IPS DF 6.9 (cell line): ENCODE results near the gene ARHGEF9.
"Not testable (repeated sequence)": the region's sequence is repeated elsewhere in the genome, so short reads cannot be mapped to it uniquely, and the experiment has no call there.

ENCODE experiments used
- DNase-seq: peaks from one replicate; pipeline ENCODE4 v3.0.0-alpha.2; 2013; ENCODE audit warnings: low read depth, low spot score
- H3K27ac ChIP-seq: one replicate; pipeline ENCODE4 v1.5.1; 2013; ENCODE audit warnings: low read length, control low read depth
- H3K27me3 ChIP-seq: 2 replicates; pipeline ENCODE4 v1.6.1; 2013; ENCODE audit warnings: mild to moderate bottlenecking, low read length; ENCODE audit not compliant: control insufficient read depth, insufficient read depth
- H3K36me3 ChIP-seq: 2 replicates; pipeline ENCODE4 v1.6.1; 2013; ENCODE audit warnings: low read length; ENCODE audit not compliant: control insufficient read depth, insufficient read depth
- H3K4me1 ChIP-seq: 2 replicates; pipeline ENCODE4 v1.6.1; 2013; ENCODE audit warnings: low read length; ENCODE audit not compliant: control insufficient read depth, insufficient read depth
- H3K4me3 ChIP-seq: 2 replicates; pipeline ENCODE4 v1.5.1; 2013; ENCODE audit warnings: mild to moderate bottlenecking, low read length
- H3K9me3 ChIP-seq: 2 replicates; pipeline ENCODE4 v1.6.1; 2013; ENCODE audit warnings: low read length, inconsistent platforms; ENCODE audit not compliant: control insufficient read depth, insufficient read depth
- WGBS: extraction: QIAGEN DNeasy Blood & Tissue Kit; methylation state at CpG from one replicate; pipeline ENCODE4 v1.1.7; 2013; ENCODE audit warnings: mixed read lengths, missing lambda C conversion rate; ENCODE audit not compliant: insufficient read length, insufficient coverage; 5-methylcytosine and 5-hydroxymethylcytosine counted together

The ARHGEF9 gene

DNA sequence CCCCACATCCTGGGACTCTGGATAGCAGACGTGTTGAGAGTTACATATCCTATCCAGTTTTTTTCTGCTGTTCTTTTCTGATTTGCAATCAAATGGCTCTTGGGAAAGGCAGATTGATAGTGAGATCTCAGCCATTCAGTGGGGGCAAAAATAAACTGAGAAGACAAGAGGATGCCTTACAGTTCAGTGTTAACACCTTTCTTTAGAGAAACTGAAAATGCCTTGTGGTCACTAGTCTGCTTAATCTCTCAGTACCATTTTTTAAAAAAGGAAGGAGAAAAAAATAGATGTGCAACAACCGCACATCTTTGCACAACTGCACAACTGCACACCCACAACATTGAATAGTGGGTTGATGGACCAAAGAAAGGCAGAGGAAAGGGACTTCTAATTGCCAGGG lies 109.3 kb downstream of the ARHGEF9 start:
- no CpG with 5 or more reads among the region's 2 CpGs for WGBS
- Histone ChIP-seq H3K9me3 (no peaks in the 10 kb centered on the region), H3K4me1 (no peaks in the 10 kb centered on the region), H3K36me3 (no peaks in the 10 kb centered on the region), H3K27ac (no peak overlapping the region), H3K27me3 (no peaks in the 10 kb centered on the region), H3K4me3 (no peak overlapping the region)
- no peak for DNase-seq

DNA sequence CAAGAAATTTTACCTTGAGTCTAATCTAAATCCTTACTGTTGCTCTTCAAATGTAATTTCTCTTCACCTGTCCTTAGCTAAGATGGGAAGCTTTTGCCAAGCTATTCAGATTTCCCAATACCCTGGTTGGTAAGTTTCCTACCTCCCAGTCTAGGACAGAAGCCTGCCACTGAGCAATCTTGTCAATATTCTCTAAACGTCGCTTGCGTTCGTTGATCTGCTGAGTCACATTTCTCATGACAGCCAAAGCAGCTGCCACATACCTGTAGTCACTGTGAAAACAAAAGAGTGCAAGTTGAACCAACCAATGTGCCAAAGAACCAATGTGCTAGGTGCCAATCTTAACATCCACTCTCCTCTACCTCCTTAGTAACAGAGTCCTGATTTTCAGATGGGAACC lies 111.1 kb downstream of the ARHGEF9 start:
- Histone ChIP-seq H3K36me3 (no peaks in the 10 kb centered on the region), H3K27me3 (no peaks in the 10 kb centered on the region), H3K27ac (no peak overlapping the region), H3K4me3 (no peak overlapping the region), H3K9me3 (no peaks in the 10 kb centered on the region), H3K4me1 (no peaks in the 10 kb centered on the region)
- WGBS, result no CpG with 5 or more reads among the region's 4 CpGs
- DNase-seq, result no peak

DNA sequence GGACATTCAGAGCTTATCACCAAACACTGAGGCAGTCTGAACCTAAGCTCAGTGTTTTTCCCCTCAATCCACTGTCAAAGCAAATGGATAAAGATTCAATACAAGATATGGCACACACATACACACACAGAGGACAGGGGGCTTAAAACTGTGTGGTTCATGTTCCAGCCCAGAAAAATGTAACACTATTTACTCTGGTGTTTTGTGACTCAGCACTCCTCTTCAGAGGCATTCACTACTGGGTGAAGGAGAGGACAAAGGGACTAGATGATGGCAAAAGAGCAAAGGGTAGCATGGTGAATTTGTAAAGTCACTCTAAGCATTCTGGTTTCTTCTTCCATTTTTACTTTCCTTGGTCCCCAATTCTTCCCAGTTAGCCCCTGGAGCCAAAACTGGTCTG lies 120.3 kb downstream of the ARHGEF9 start:
- Histone ChIP-seq H3K36me3 (no peaks in the 10 kb centered on the region), H3K9me3 (no peaks in the 10 kb centered on the region), H3K27me3 (no peaks in the 10 kb centered on the region), H3K4me3 (no peak overlapping the region), H3K4me1 (no peaks in the 10 kb centered on the region), H3K27ac (no peak overlapping the region)
- DNase-seq, result no peak

DNA sequence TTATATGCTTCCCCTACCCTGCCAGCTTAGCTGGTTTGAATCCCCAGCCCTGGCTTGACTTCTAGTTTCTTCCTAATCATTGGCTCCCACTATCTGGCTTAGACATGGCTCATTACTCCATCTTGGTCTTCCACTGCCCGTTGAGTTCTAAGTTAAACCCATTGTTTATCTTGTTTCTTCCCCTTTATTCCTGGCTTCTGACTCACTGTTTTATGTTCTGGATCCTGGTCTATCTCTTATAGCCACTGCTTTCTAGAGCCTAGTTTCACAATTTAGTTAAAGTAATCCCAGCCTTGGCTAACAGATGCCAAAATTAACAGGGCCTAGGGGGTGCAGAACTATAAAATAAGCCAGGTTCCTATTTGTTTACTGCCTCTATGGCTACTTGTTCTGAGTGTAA lies 120.9 kb downstream of the ARHGEF9 start:
- no peak overlapping the region for H3K27ac ChIP-seq
- WGBS, result no CpG with 5 or more reads among the region's 1 CpG
- DNase-seq, result no peak
- no peaks in the 10 kb centered on the region for H3K9me3 ChIP-seq
- H3K27me3 ChIP-seq, result no peaks in the 10 kb centered on the region
- H3K4me1 ChIP-seq, result no peaks in the 10 kb centered on the region
- H3K36me3 ChIP-seq, result no peaks in the 10 kb centered on the region
- H3K4me3 ChIP-seq, result no peak overlapping the region

GRCh38 chrX:63661676-63662075 lies 123.3 kb downstream of the ARHGEF9 start:
- H3K27me3 ChIP-seq, result no peaks in the 10 kb centered on the region
- DNase-seq, result no peak

GRCh38 chrX:63658920-63659319 lies 126.1 kb downstream of the ARHGEF9 start:
- no peak for DNase-seq
- Histone ChIP-seq H3K27me3 (no peaks in the 10 kb centered on the region), H3K4me3 (no peak overlapping the region), H3K36me3 (no peaks in the 10 kb centered on the region; the same call in 1 of the 2 replicates), H3K27ac (no peak overlapping the region), H3K4me1 (no peaks in the 10 kb centered on the region), H3K9me3 (no peaks in the 10 kb centered on the region)
- WGBS, result no CpG with 5 or more reads among the region's 1 CpG

More at GRCh38 chrX:63661676-63662075, 123.3 kb downstream of the ARHGEF9 start:
- WGBS, result no CpG with 5 or more reads among the region's 1 CpG
- H3K4me3 ChIP-seq, result no peak overlapping the region
- no peaks in the 10 kb centered on the region for H3K36me3 ChIP-seq
- no peaks in the 10 kb centered on the region for H3K9me3 ChIP-seq
- H3K4me1 ChIP-seq, result no peaks in the 10 kb centered on the region
- no peak overlapping the region for H3K27ac ChIP-seq

GRCh38 chrX:63657821-63658220 lies 127.2 kb downstream of the ARHGEF9 start:
- WGBS, result no CpG with 5 or more reads among the region's 6 CpGs
- Histone ChIP-seq H3K4me1 (no peaks in the 10 kb centered on the region), H3K4me3 (no peak overlapping the region), H3K27ac (no peak overlapping the region), H3K36me3 (no peaks in the 10 kb centered on the region; the same call in 1 of the 2 replicates), H3K27me3 (no peaks in the 10 kb centered on the region), H3K9me3 (no peaks in the 10 kb centered on the region)
- DNase-seq, result no peak

GRCh38 chrX:63656871-63657580 lies 128.0 kb downstream of the ARHGEF9 start:
- WGBS, result no CpG with 5 or more reads among the region's 5 CpGs
- H3K9me3 ChIP-seq, result no peaks in the 10 kb centered on the region
- no peak overlapping the region for H3K4me3 ChIP-seq
- no peaks in the 10 kb centered on the region for H3K4me1 ChIP-seq
- DNase-seq, result no peak
- no peaks in the 10 kb centered on the region; the same call in 1 of the 2 replicates for H3K36me3 ChIP-seq
- H3K27me3 ChIP-seq, result no peaks in the 10 kb centered on the region
- H3K27ac ChIP-seq, result no peak overlapping the region

GRCh38 chrX:63652086-63652765 lies 132.8 kb downstream of the ARHGEF9 start:
- H3K27ac ChIP-seq, result no peak overlapping the region
- no peak overlapping the region for H3K4me3 ChIP-seq
- no peaks in the 10 kb centered on the region for H3K4me1 ChIP-seq
- no peaks in the 10 kb centered on the region for H3K9me3 ChIP-seq
- H3K36me3 ChIP-seq, result no peaks in the 10 kb centered on the region; the same call in 1 of the 2 replicates
- DNase-seq, result no peak
- WGBS, result no CpG with 5 or more reads among the region's 7 CpGs
- no peaks in the 10 kb centered on the region for H3K27me3 ChIP-seq

- not testable (repeated sequence) for H3K36me3 ChIP-seq, H3K4me1 ChIP-seq, DNase-seq, H3K27me3 ChIP-seq, H3K27ac ChIP-seq, H3K4me3 ChIP-seq, H3K9me3 ChIP-seq
- WGBS, result no CpG with 5 or more reads among the region's 2 CpGs
Measured at GRCh38 chrX:63645748-63646147, 139.3 kb downstream of the ARHGEF9 start.

- Histone ChIP-seq H3K27ac (no peak overlapping the region), H3K9me3 (no peaks in the 10 kb centered on the region), H3K36me3 (no peaks in the 10 kb centered on the region), H3K4me3 (no peak overlapping the region), H3K27me3 (no peaks in the 10 kb centered on the region), H3K4me1 (no peaks in the 10 kb centered on the region)
- no CpG with 5 or more reads among the region's 5 CpGs for WGBS
- no peak for DNase-seq
Measured at GRCh38 chrX:63635750-63636149, 149.3 kb downstream of the ARHGEF9 start.
